ENCODE results near the gene CCDC30.

DNA sequence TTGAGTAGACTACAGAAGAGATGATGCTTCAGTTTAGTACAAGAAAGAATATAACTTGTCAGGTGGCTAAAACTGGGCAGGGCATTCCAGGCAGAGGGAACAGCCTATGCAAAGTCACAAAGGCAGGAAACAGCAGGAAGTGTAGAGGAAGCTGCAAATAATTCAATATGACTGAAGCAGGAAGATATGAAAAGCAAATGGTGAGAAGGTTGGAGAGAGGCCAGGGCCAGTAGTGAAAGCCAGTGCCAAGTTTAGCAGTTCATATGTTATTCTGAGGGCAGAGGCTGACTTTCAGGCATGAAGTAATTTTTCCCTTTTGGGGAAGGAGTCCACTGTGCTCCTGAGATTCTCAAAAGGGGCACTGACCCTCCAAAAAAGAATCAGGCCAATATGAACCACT is 211.1 kb downstream of the CCDC30 start:
- TF ChIP-seq EZH2phosphoT487 (IDR thresholded peaks at IDR 0.05; ENCODE audit: insufficient read depth, low read depth): no peak
- no peak for TF ChIP-seq EZH2 (IDR thresholded peaks at IDR 0.05; ENCODE audit: insufficient read depth, poor library complexity, severe bottlenecking)
